Measurements from ENCODE around the gene ARHGAP22. TPM values are rescaled to one million over a fixed set of nuclear protein-coding genes. Genes with fewer than 3 reads are reported as not detected.

ARHGAP22 gene
- total RNA-seq, 1 experiment from 2014 or later, result 1.8 TPM

DNA sequence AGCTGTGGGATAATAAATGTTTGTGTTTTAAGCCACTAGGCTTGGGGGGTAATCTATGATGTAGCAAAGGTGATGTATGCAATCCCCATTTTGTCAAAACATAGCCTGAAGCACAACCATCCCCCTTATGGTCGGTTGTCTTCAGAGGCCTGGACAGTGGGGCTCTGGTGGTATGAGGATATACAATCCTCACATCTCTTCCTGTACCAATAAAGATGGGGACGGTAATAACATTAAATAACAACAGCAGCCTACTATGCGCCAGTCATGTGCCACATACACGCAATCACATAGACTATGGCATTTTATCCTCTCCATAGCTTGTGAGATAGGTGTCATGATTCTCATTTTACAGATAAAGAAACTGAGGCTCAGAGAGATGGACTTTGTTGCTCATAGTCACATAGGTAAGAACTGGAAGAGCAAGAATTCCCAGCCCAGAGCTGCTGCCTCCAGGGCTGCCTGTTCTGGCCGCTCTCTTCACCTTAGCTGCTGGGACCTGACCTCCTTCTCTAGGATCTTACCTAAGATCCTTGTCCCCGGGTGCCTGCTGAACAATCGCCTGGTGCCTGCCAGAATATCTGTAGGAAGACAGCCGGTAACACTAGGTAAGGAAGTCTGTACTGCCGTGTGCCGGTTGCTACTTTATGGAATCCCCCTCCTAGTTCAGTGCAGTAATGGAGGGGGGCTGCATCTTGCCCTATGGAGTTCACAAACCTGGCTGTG is 108.6 kb downstream of the ARHGAP22 start:
- POLR2A ChIA-PET, result no interaction called here
- no peak for DNase-seq (ENCODE audit: low read depth, low spot score)
- H3K4me3 ChIP-seq (ENCODE audit: low read depth in 2 of 2, low read length in 2 of 2), result no peak overlapping the region
- H3K9me3 ChIP-seq (ENCODE audit: control insufficient read depth, insufficient read depth, low read depth, low read length), result no peaks in the 10 kb centered on the region
- no TSS peak for BruUV-seq (replicated peaks)
- no peak overlapping the region for H3K27ac ChIP-seq (ENCODE audit: low read length)
- no peak for ATAC-seq
- H3K27me3 ChIP-seq (ENCODE audit: control insufficient read depth, insufficient read depth, low read length), result no peaks in the 10 kb centered on the region
- in situ Hi-C loops (cut with HindIII; ENCODE audit: low pct_unique_long_range_greater_than_20kb, low sequenced_read_pairs), result no loop called here
- intact Hi-C loops (cut with micrococcal nuclease; ENCODE audit: unreplicated experiment), result no loop called here
- CTCF ChIA-PET, result no interaction called here
- TF ChIP-seq POLR2AphosphoS5 (IDR thresholded peaks at IDR 0.05; ENCODE audit: low read depth, low read length) (no peak), SIN3A (IDR thresholded peaks at IDR 0.05; ENCODE audit: borderline replicate concordance, insufficient read depth, low read depth, low read length) (no peak), REST (IDR thresholded peaks at IDR 0.05; ENCODE audit: insufficient read depth in 1 of 2, low read depth in 2 of 2, low read length in 1 of 2) (no peak), TCF7L2 (IDR thresholded peaks at IDR 0.05; ENCODE audit: low read depth, low read length) (no peak), CTCF (IDR thresholded peaks at IDR 0.05) (no peak)
- no peaks in the 10 kb centered on the region for H3K4me1 ChIP-seq (ENCODE audit: control insufficient read depth, insufficient read depth, low read length)
- no peaks in the 10 kb centered on the region for H3K36me3 ChIP-seq (ENCODE audit: control insufficient read depth, insufficient read depth, low read length)

DNA sequence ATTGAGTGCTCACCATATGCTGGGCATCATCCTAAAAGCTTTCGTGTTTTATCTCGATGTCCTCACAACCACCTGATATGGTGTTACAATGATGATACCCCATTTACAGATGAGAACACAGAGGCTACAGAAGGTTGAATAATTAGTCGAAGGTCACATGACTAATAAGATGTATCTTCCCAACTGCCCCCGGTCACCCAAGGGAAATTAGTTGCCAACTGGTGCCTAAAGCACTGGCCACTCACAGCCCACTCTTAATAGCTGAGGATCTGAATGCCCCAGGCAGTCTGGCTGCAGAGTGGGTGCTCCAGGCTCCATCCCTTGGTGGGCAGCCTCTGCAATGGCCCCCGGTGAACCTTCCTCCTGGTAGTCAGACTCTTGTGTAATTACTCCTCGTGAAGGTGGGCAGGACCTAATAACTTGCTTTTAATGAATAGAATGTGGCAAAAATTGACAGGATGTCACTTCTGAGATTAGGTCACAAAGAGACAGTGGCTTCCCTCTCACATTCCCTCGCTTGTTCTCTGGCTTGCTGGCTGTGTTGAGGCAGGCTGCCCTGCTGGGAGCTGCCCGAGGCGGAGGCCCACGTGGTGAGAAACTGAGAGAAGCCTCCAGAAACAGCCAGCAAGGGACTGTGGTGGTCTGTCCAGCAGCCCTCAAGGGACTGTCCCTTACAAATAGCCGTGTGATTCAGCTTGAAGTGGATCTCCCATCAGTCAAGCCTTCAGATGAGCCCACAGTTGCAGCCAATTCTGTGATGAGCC is 109.4 kb downstream of the ARHGAP22 start:
- ChIA-PET CTCF (interaction anchor here (0.6 kb wide), 1 partner anchor 160 kb away, joined by 4 read pairs; no protein-coding TSS in a partner anchor), POLR2A (no interaction called here)
- ATAC-seq (no peak), DNase-seq (ENCODE audit: low read depth, low spot score) (no peak)
- Histone ChIP-seq H3K9me3 (ENCODE audit: control insufficient read depth, insufficient read depth, low read depth, low read length) (no peaks in the 10 kb centered on the region), H3K27ac (ENCODE audit: low read length) (no peak overlapping the region), H3K4me1 (ENCODE audit: control insufficient read depth, insufficient read depth, low read length) (no peaks in the 10 kb centered on the region), H3K4me3 (ENCODE audit: low read depth in 2 of 2, low read length in 2 of 2) (no peak overlapping the region), H3K27me3 (ENCODE audit: control insufficient read depth, insufficient read depth, low read length) (no peaks in the 10 kb centered on the region), H3K36me3 (ENCODE audit: control insufficient read depth, insufficient read depth, low read length) (no peaks in the 10 kb centered on the region)
- intact Hi-C loops (cut with micrococcal nuclease; ENCODE audit: unreplicated experiment), result no loop called here
- no TSS peak for BruUV-seq (replicated peaks)
- in situ Hi-C loops (cut with HindIII; ENCODE audit: low pct_unique_long_range_greater_than_20kb, low sequenced_read_pairs), result no loop called here
- TF ChIP-seq TCF7L2 (IDR thresholded peaks at IDR 0.05; ENCODE audit: low read depth, low read length), result no peak

DNA sequence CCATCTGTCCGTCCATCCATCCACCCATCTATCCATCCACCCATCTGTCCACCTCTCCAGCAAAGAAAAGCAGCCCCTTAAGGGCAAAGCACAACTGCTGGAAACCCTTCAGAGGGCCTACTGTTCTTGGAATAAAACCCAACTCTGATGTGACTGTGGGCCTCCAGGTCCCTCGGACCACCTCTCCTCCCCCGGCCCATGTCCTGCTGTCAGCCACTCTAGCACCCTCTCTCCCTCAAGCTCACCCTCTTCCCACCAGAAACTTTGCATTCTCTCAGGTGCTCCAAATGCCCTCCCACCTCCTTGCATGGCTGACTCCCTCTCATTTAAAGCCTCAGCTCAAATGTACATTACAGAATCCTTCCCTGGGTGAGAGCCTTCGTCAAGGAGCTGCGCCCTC is 110.3 kb downstream of the ARHGAP22 start:
- DNase-seq (ENCODE audit: low read depth, low spot score) (no peak), ATAC-seq (no peak)
- CTCF ChIA-PET, result no interaction called here
- TF ChIP-seq TCF7L2 (IDR thresholded peaks at IDR 0.05; ENCODE audit: low read depth, low read length) (no peak), SIN3A (IDR thresholded peaks at IDR 0.05; ENCODE audit: borderline replicate concordance, insufficient read depth, low read depth, low read length) (no peak), POLR2AphosphoS5 (IDR thresholded peaks at IDR 0.05; ENCODE audit: low read depth, low read length) (no peak), REST (IDR thresholded peaks at IDR 0.05; ENCODE audit: insufficient read depth in 1 of 2, low read depth in 2 of 2, low read length in 1 of 2) (no peak), CTCF (IDR thresholded peaks at IDR 0.05) (no peak)
- no TSS peak for BruUV-seq (replicated peaks)
- Histone ChIP-seq H3K36me3 (ENCODE audit: control insufficient read depth, insufficient read depth, low read length) (no peaks in the 10 kb centered on the region), H3K9me3 (ENCODE audit: control insufficient read depth, insufficient read depth, low read depth, low read length) (no peaks in the 10 kb centered on the region), H3K27me3 (ENCODE audit: control insufficient read depth, insufficient read depth, low read length) (no peaks in the 10 kb centered on the region), H3K27ac (ENCODE audit: low read length) (no peak overlapping the region), H3K4me3 (ENCODE audit: low read depth in 2 of 2, low read length in 2 of 2) (no peak overlapping the region), H3K4me1 (ENCODE audit: control insufficient read depth, insufficient read depth, low read length) (no peaks in the 10 kb centered on the region)
- POLR2A ChIA-PET, result no interaction called here
- in situ Hi-C loops (cut with HindIII; ENCODE audit: low pct_unique_long_range_greater_than_20kb, low sequenced_read_pairs) (no loop called here), intact Hi-C loops (cut with micrococcal nuclease; ENCODE audit: unreplicated experiment) (no loop called here)
